CD4-positive, alpha-beta T cell treated with Interferon gamma for 1 hour (primary cell): ENCODE results near the gene GRIN2A.

Experiments
- DNase-seq: peaks from one replicate; pipeline ENCODE4 v3.0.0-alpha.2; 2020

Gene GRIN2A

GRCh38 chr16:10083301-10083700, 98.9 kb downstream of the GRIN2A start:
- no peak for DNase-seq

GRCh38 chr16:10081201-10081940, 100.9 kb downstream of the GRIN2A start:
- no peak for DNase-seq

- DNase-seq, result no peak
These were observed 102.0 kb downstream of the GRIN2A start for GRCh38 chr16:10080051-10080772.

GRCh38 chr16:10078541-10078949, 103.7 kb downstream of the GRIN2A start:
- DNase-seq, result no peak

- no peak for DNase-seq
These were observed 104.4 kb downstream of the GRIN2A start for GRCh38 chr16:10077861-10078260.

- no peak for DNase-seq
These were observed 106.2 kb downstream of the GRIN2A start for GRCh38 chr16:10076037-10076436.

- no peak for DNase-seq
These were observed 111.6 kb downstream of the GRIN2A start for GRCh38 chr16:10070591-10070990.

GRCh38 chr16:10069374-10069773, 112.9 kb downstream of the GRIN2A start:
- DNase-seq, result no peak

GRCh38 chr16:10067835-10068234, 114.4 kb downstream of the GRIN2A start:
- DNase-seq, result no peak

- no peak for DNase-seq
These were observed 114.8 kb downstream of the GRIN2A start for GRCh38 chr16:10067406-10067805.

- no peak for DNase-seq
These were observed 117.2 kb downstream of the GRIN2A start for GRCh38 chr16:10065019-10065418.

- DNase-seq, result no peak
These were observed 133.4 kb downstream of the GRIN2A start for GRCh38 chr16:10048850-10049249.

- DNase-seq, result no peak
These were observed 136.3 kb downstream of the GRIN2A start for GRCh38 chr16:10045947-10046346.

- DNase-seq, result no peak
These were observed 136.9 kb downstream of the GRIN2A start for GRCh38 chr16:10045291-10045775.

GRCh38 chr16:10040136-10041080, 141.8 kb downstream of the GRIN2A start:
- DNase-seq, result no peak

GRCh38 chr16:10039220-10040096, 142.8 kb downstream of the GRIN2A start:
- no peak for DNase-seq

GRCh38 chr16:10037751-10038150, 144.5 kb downstream of the GRIN2A start:
- no peak for DNase-seq

- no peak for DNase-seq
These were observed 145.3 kb downstream of the GRIN2A start for GRCh38 chr16:10036956-10037355.

GRCh38 chr16:10033556-10033955, 148.7 kb downstream of the GRIN2A start:
- DNase-seq, result no peak

- no peak for DNase-seq
These were observed 150.3 kb downstream of the GRIN2A start for GRCh38 chr16:10031955-10032354.

GRCh38 chr16:10031473-10031872, 150.8 kb downstream of the GRIN2A start:
- DNase-seq, result no peak

- DNase-seq, result no peak
These were observed 153.6 kb downstream of the GRIN2A start for GRCh38 chr16:10028644-10029043.
